ENCODE data around the gene METTL25B. TPM values are rescaled to one million over a fixed set of nuclear protein-coding genes. Genes with fewer than 3 reads are reported as not detected.

METTL25B gene
- total and polyA plus RNA-seq, 10 of the 15 experiments (the other 5 are each of a cell fraction or from before 2014, with no cell fraction given) = 5.9 to 25.2 (median 13.5) TPM

GRCh38 chr1:156728599-156729462 is 562 bp downstream of the METTL25B start, which contains the start of gene ISG20L2 (continued):
- no peak for TF ChIP-seq ZBTB11 (CRISPR knock-in tag; IDR thresholded peaks at IDR 0.05)
- TF ChIP-seq RCOR1 (conservative IDR thresholded peaks at IDR 0.05; ENCODE audit: low read depth, low read length) = no peak
- no peak; the same call in 1 of the 2 replicates for TF ChIP-seq NR2F1 (conservative IDR thresholded peaks at IDR 0.05)
- no peak for TF ChIP-seq ZNF622 (IDR thresholded peaks at IDR 0.05)
- TF ChIP-seq ELK1 (IDR thresholded peaks at IDR 0.05; ENCODE audit: low read depth, low read length) = peak; percentile 53
- TF ChIP-seq SREBF1 (IDR thresholded peaks at IDR 0.05; ENCODE audit: low read length) = no peak
- no peak for TF ChIP-seq NRF1 (conservative IDR thresholded peaks at IDR 0.05; ENCODE audit: low read depth, low read length)
- peak; percentile 55; the same call in 1 of the 2 replicates for TF ChIP-seq ESRRA (IDR thresholded peaks at IDR 0.05; ENCODE audit: low read length)
- TF ChIP-seq TBL1XR1 (IDR thresholded peaks at IDR 0.05; ENCODE audit: low read depth, low read length) = no peak
- peak; percentile 92 for TF ChIP-seq POLR2A (IDR thresholded peaks at IDR 0.05; ENCODE audit: low read depth, low read length)
- no peak for TF ChIP-seq NFIC (IDR thresholded peaks at IDR 0.05; ENCODE audit: low read depth, low read length)
- no peak for TF ChIP-seq ZBTB4 (CRISPR knock-in tag; IDR thresholded peaks at IDR 0.05)
- TF ChIP-seq PAX8 (IDR thresholded peaks at IDR 0.05) = no peak
- peak; percentile 72 for TF ChIP-seq SPI1 (IDR thresholded peaks at IDR 0.05; ENCODE audit: borderline replicate concordance, insufficient read depth, low read depth, low read length)
- TF ChIP-seq MYB (IDR thresholded peaks at IDR 0.05; ENCODE audit: borderline replicate concordance, low read depth, low read length) = no peak
- TF ChIP-seq KLF5 (IDR thresholded peaks at IDR 0.05; ENCODE audit: partially characterized antibody) = peak; percentile 70
- no peak for TF ChIP-seq KAT2A (conservative IDR thresholded peaks at IDR 0.05; ENCODE audit: control insufficient read depth, low read depth, low read length)
- TF ChIP-seq RELA (IDR thresholded peaks at IDR 0.05; ENCODE audit: borderline replicate concordance, partially characterized antibody) = peak; percentile 60
- TF ChIP-seq NFYB (IDR thresholded peaks at IDR 0.05; ENCODE audit: insufficient read depth, low read depth, low read length) = 0 out of 2 replicates have a peak, but pooled peaks have one; percentile 18

Data from GM12878 (cell line).